HepG2 (cell line): ENCODE results near the gene ELP2. TPM values are rescaled to one million over a fixed set of nuclear protein-coding genes. Genes with fewer than 3 reads are reported as not detected.
A peak's percentile ranks its signal among the peaks of the same experiment; 100 is the strongest.

Experiments
- GLI4 ChIP-seq: sonication (generic); formaldehyde crosslinking; IDR thresholded peaks from 2 replicates; pipeline ENCODE4 v1.5.1; 2020; ENCODE audit warnings: missing genetic modification reagents, mild to moderate bottlenecking, moderate library complexity, borderline replicate concordance
- POLR2AphosphoS5 ChIP-seq: IDR thresholded peaks from 2 replicates; pipeline ENCODE4 v1.6.1; 2012; ENCODE audit warnings: low read depth, low read length
- ZNF737 ChIP-seq: sonication (generic); formaldehyde crosslinking; IDR thresholded peaks from 2 replicates; pipeline ENCODE4 v1.5.0; 2020; ENCODE audit warnings: missing genetic modification reagents, mild to moderate bottlenecking, borderline replicate concordance
- polyA plus RNA-seq, 8 experiments: library from polyadenylated mRNA; depleted of rRNA in 3 of 8; stranded (reverse) in 7 of 8; unstranded in 1 of 8; fragments of >200 nt; fragmentation: Illumina TruSeq in 4 of 8; extraction: Trizol in 4 of 8; gene quantifications; 2 replicates each; pipeline versions ENCODE4 v1.2.1 to v1.2.3, GENCODE V29; 2011 to 2016; ENCODE audit warnings: low read depth in 4 of 8, missing spikeins in 1 of 8, mixed read lengths in 1 of 8; ENCODE audit not compliant: insufficient read depth in 1 of 8
- total RNA-seq, 5 experiments: library from RNA; depleted of rRNA; stranded (reverse); fragments of >200 nt; fragmentation: Illumina TruSeq; extraction: Trizol; gene quantifications; 2 replicates each; pipeline ENCODE4 v1.2.3, GENCODE V29; 2016; ENCODE audit warnings: low read depth in 1 of 5
- TF ChIP-seq, protein P1 (sequence below), 2 experiments: sonication (generic) in 1 of 2; formaldehyde crosslinking in 1 of 2; IDR thresholded peaks; 2 replicates each; pipeline versions ENCODE4 v1.6.1 to v1.9.0; 2014 to 2022; ENCODE audit warnings: antibody characterized with exemption in 1 of 2, borderline replicate concordance in 1 of 2, inconsistent platforms in 1 of 2, low read depth in 1 of 2, missing genetic modification reagents in 1 of 2
- TF ChIP-seq, protein P2 (sequence below): sonication (generic); formaldehyde crosslinking; IDR thresholded peaks from 2 replicates; pipeline ENCODE4 v1.5.1; 2020; ENCODE audit warnings: missing genetic modification reagents, mild to moderate bottlenecking, borderline replicate concordance
- TF ChIP-seq, protein P3 (sequence below): sonication (generic); formaldehyde crosslinking; IDR thresholded peaks from 2 replicates; pipeline ENCODE4 v1.9.0; 2022; ENCODE audit warnings: missing genetic modification reagents, mild to moderate bottlenecking, borderline replicate concordance
- TF ChIP-seq, protein P4 (sequence below): sonication (generic); formaldehyde crosslinking; IDR thresholded peaks from 2 replicates; pipeline ENCODE4 v1.4.0; 2020; ENCODE audit warnings: missing genetic modification reagents, borderline replicate concordance

ELP2 gene
- total and polyA plus RNA-seq, 2 of the 13 experiments (the other 11 are each of a cell fraction or from before 2014, with no cell fraction given) = 98.7 to 100 TPM

DNA sequence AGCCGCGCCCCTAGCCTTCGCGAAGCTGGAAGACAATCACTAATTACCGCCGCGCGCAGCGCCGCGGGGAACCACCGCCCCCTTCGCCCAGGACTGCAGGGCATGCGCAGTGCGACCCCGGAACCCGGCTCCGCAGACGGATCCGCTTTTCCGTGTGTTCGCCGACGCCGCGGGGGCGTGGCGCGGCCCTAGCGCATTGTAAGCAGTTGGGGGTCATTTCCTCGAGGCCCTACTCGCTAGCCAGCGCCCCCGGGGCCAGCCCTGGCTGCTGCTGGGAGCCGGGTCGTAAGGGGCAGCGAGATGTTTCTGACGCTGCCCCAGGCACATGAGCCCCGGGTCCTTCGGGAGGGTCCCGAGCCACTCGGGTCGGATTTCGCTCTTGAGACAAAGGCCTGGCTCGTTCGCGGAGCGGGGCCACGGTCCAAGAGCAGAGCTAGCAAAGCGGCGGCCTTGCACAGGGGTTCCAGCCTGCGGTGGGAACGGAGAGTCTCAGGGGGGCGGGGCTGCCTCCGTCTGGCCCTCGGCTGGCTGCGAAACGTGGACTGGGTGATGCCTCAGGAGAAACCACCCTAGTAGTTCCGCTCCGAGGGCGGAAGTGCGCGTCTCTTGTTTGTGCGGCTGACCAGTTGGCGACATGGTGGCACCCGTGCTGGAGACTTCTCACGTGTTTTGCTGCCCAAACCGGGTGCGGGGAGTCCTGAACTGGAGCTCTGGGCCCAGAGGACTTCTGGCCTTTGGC, at the start of gene ELP2, which contains the start of gene SLC39A6 (continued):
- TF ChIP-seq, protein P1, sequence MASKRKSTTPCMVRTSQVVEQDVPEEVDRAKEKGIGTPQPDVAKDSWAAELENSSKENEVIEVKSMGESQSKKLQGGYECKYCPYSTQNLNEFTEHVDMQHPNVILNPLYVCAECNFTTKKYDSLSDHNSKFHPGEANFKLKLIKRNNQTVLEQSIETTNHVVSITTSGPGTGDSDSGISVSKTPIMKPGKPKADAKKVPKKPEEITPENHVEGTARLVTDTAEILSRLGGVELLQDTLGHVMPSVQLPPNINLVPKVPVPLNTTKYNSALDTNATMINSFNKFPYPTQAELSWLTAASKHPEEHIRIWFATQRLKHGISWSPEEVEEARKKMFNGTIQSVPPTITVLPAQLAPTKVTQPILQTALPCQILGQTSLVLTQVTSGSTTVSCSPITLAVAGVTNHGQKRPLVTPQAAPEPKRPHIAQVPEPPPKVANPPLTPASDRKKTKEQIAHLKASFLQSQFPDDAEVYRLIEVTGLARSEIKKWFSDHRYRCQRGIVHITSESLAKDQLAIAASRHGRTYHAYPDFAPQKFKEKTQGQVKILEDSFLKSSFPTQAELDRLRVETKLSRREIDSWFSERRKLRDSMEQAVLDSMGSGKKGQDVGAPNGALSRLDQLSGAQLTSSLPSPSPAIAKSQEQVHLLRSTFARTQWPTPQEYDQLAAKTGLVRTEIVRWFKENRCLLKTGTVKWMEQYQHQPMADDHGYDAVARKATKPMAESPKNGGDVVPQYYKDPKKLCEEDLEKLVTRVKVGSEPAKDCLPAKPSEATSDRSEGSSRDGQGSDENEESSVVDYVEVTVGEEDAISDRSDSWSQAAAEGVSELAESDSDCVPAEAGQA (IDR thresholded peaks at IDR 0.05; ENCODE audit: low read depth) = peak; percentile 69; the same call in 1 of the 2 replicates
- TF ChIP-seq, protein P1 (CRISPR knock-in tag; IDR thresholded peaks at IDR 0.05; ENCODE audit: borderline replicate concordance) = peak; percentile 61; the same call in 1 of the 2 replicates
- TF ChIP-seq, protein P2, sequence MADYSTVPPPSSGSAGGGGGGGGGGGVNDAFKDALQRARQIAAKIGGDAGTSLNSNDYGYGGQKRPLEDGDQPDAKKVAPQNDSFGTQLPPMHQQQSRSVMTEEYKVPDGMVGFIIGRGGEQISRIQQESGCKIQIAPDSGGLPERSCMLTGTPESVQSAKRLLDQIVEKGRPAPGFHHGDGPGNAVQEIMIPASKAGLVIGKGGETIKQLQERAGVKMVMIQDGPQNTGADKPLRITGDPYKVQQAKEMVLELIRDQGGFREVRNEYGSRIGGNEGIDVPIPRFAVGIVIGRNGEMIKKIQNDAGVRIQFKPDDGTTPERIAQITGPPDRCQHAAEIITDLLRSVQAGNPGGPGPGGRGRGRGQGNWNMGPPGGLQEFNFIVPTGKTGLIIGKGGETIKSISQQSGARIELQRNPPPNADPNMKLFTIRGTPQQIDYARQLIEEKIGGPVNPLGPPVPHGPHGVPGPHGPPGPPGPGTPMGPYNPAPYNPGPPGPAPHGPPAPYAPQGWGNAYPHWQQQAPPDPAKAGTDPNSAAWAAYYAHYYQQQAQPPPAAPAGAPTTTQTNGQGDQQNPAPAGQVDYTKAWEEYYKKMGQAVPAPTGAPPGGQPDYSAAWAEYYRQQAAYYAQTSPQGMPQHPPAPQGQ (CRISPR knock-in tag) = no peak
- TF ChIP-seq ZNF737 (CRISPR knock-in tag) (peak; percentile 76; the same call in 1 of the 2 replicates), GLI4 (CRISPR knock-in tag) (peak; percentile 98; the same call in 1 of the 2 replicates), POLR2AphosphoS5 (peak; percentile 94)
- TF ChIP-seq, protein P3, sequence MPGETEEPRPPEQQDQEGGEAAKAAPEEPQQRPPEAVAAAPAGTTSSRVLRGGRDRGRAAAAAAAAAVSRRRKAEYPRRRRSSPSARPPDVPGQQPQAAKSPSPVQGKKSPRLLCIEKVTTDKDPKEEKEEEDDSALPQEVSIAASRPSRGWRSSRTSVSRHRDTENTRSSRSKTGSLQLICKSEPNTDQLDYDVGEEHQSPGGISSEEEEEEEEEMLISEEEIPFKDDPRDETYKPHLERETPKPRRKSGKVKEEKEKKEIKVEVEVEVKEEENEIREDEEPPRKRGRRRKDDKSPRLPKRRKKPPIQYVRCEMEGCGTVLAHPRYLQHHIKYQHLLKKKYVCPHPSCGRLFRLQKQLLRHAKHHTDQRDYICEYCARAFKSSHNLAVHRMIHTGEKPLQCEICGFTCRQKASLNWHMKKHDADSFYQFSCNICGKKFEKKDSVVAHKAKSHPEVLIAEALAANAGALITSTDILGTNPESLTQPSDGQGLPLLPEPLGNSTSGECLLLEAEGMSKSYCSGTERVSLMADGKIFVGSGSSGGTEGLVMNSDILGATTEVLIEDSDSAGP (CRISPR knock-in tag) = peak; percentile 93; the same call in 1 of the 2 replicates
- TF ChIP-seq, protein P4, sequence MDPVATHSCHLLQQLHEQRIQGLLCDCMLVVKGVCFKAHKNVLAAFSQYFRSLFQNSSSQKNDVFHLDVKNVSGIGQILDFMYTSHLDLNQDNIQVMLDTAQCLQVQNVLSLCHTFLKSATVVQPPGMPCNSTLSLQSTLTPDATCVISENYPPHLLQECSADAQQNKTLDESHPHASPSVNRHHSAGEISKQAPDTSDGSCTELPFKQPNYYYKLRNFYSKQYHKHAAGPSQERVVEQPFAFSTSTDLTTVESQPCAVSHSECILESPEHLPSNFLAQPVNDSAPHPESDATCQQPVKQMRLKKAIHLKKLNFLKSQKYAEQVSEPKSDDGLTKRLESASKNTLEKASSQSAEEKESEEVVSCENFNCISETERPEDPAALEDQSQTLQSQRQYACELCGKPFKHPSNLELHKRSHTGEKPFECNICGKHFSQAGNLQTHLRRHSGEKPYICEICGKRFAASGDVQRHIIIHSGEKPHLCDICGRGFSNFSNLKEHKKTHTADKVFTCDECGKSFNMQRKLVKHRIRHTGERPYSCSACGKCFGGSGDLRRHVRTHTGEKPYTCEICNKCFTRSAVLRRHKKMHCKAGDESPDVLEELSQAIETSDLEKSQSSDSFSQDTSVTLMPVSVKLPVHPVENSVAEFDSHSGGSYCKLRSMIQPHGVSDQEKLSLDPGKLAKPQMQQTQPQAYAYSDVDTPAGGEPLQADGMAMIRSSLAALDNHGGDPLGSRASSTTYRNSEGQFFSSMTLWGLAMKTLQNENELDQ (CRISPR knock-in tag) = no peak
